ENCODE measurements around the gene RBM38.
A peak's percentile ranks its signal among the peaks of the same experiment; 100 is the strongest.

The RBM38 gene

GRCh38 chr20:57431539-57431835 lies 40.3 kb downstream of the RBM38 start:
- Histone ChIP-seq H3K4me1 (ENCODE audit: control insufficient read depth, insufficient read depth, low read length) (peaks cover 34% of the 10 kb centered on the region), H3K36me3 (ENCODE audit: control insufficient read depth in 2 of 2, insufficient read depth in 2 of 2, low read length in 2 of 2) (no peaks in the 10 kb centered on the region), H3K9ac (ENCODE audit: low read length in 2 of 2) (no peak overlapping the region), H3K9me3 (ENCODE audit: control insufficient read depth in 2 of 2, low read length in 2 of 2) (no peaks in the 10 kb centered on the region), H3K27ac (ENCODE audit: low read length) (no peak overlapping the region), H3K4me3 (ENCODE audit: low read length in 2 of 2) (no peak overlapping the region), H3K27me3 (ENCODE audit: control insufficient read depth in 1 of 2, insufficient read depth in 2 of 2, low read length in 2 of 2) (no peaks in the 10 kb centered on the region)

- Histone ChIP-seq H3K4me3 (ENCODE audit: low read length in 2 of 2) (no peak overlapping the region), H3K27ac (ENCODE audit: low read length) (peak overlapping the region; percentile 18), H3K27me3 (ENCODE audit: control insufficient read depth in 1 of 2, insufficient read depth in 2 of 2, low read length in 2 of 2) (no peaks in the 10 kb centered on the region), H3K9me3 (ENCODE audit: control insufficient read depth in 2 of 2, low read length in 2 of 2) (peaks cover 0 to 5% of the 10 kb centered on the region in 2 donors), H3K4me1 (ENCODE audit: control insufficient read depth, insufficient read depth, low read length) (peaks cover 41% of the 10 kb centered on the region), H3K9ac (ENCODE audit: low read length in 2 of 2) (peak overlapping the region in 1 of 2 donors; percentile 20), H3K36me3 (ENCODE audit: control insufficient read depth in 2 of 2, insufficient read depth in 2 of 2, low read length in 2 of 2) (no peaks in the 10 kb centered on the region)
Observed at GRCh38 chr20:57432480-57432861, 41.3 kb downstream of the RBM38 start.

GRCh38 chr20:57432862-57433491 lies 41.8 kb downstream of the RBM38 start:
- Histone ChIP-seq H3K9ac (ENCODE audit: low read length in 2 of 2) (peak overlapping the region in 1 of 2 donors; percentile 20), H3K27me3 (ENCODE audit: control insufficient read depth in 1 of 2, insufficient read depth in 2 of 2, low read length in 2 of 2) (no peaks in the 10 kb centered on the region), H3K4me1 (ENCODE audit: control insufficient read depth, insufficient read depth, low read length) (peaks cover 46% of the 10 kb centered on the region), H3K4me3 (ENCODE audit: low read length in 2 of 2) (no peak overlapping the region), H3K9me3 (ENCODE audit: control insufficient read depth in 2 of 2, low read length in 2 of 2) (peaks cover 0 to 7% of the 10 kb centered on the region in 2 donors), H3K27ac (ENCODE audit: low read length) (peak overlapping the region; percentile 18), H3K36me3 (ENCODE audit: control insufficient read depth in 2 of 2, insufficient read depth in 2 of 2, low read length in 2 of 2) (no peaks in the 10 kb centered on the region)

GRCh38 chr20:57433657-57434389 lies 42.6 kb downstream of the RBM38 start:
- Histone ChIP-seq H3K27ac (ENCODE audit: low read length) (peak overlapping the region; percentile 24), H3K9ac (ENCODE audit: low read length in 2 of 2) (no peak overlapping the region), H3K4me1 (ENCODE audit: control insufficient read depth, insufficient read depth, low read length) (peaks cover 54% of the 10 kb centered on the region), H3K9me3 (ENCODE audit: control insufficient read depth in 2 of 2, low read length in 2 of 2) (peaks cover 0 to 7% of the 10 kb centered on the region in 2 donors), H3K27me3 (ENCODE audit: control insufficient read depth in 1 of 2, insufficient read depth in 2 of 2, low read length in 2 of 2) (no peaks in the 10 kb centered on the region), H3K4me3 (ENCODE audit: low read length in 2 of 2) (no peak overlapping the region), H3K36me3 (ENCODE audit: control insufficient read depth in 2 of 2, insufficient read depth in 2 of 2, low read length in 2 of 2) (no peaks in the 10 kb centered on the region)

- Histone ChIP-seq H3K36me3 (ENCODE audit: control insufficient read depth in 2 of 2, insufficient read depth in 2 of 2, low read length in 2 of 2) (no peaks in the 10 kb centered on the region), H3K9me3 (ENCODE audit: control insufficient read depth in 2 of 2, low read length in 2 of 2) (peaks cover 0 to 7% of the 10 kb centered on the region in 2 donors), H3K4me1 (ENCODE audit: control insufficient read depth, insufficient read depth, low read length) (peaks cover 56% of the 10 kb centered on the region), H3K27me3 (ENCODE audit: control insufficient read depth in 1 of 2, insufficient read depth in 2 of 2, low read length in 2 of 2) (no peaks in the 10 kb centered on the region), H3K27ac (ENCODE audit: low read length) (peak overlapping the region; percentile 24), H3K9ac (ENCODE audit: low read length in 2 of 2) (no peak overlapping the region), H3K4me3 (ENCODE audit: low read length in 2 of 2) (no peak overlapping the region)
Observed at GRCh38 chr20:57434390-57434700, 43.1 kb downstream of the RBM38 start.

- Histone ChIP-seq H3K4me1 (ENCODE audit: control insufficient read depth, insufficient read depth, low read length) (peaks cover 63% of the 10 kb centered on the region), H3K9ac (ENCODE audit: low read length in 2 of 2) (no peak overlapping the region), H3K27ac (ENCODE audit: low read length) (no peak overlapping the region)
Observed at GRCh38 chr20:57435105-57435497, 43.9 kb downstream of the RBM38 start.

GRCh38 chr20:57435498-57436222 lies 44.5 kb downstream of the RBM38 start:
- Histone ChIP-seq H3K27ac (ENCODE audit: low read length) (peak overlapping the region; percentile 60), H3K9me3 (ENCODE audit: control insufficient read depth in 2 of 2, low read length in 2 of 2) (peaks cover 0 to 7% of the 10 kb centered on the region in 2 donors), H3K9ac (ENCODE audit: low read length in 2 of 2) (no peak overlapping the region), H3K4me3 (ENCODE audit: low read length in 2 of 2) (no peak overlapping the region), H3K27me3 (ENCODE audit: control insufficient read depth in 1 of 2, insufficient read depth in 2 of 2, low read length in 2 of 2) (no peaks in the 10 kb centered on the region), H3K4me1 (ENCODE audit: control insufficient read depth, insufficient read depth, low read length) (peaks cover 69% of the 10 kb centered on the region), H3K36me3 (ENCODE audit: control insufficient read depth in 2 of 2, insufficient read depth in 2 of 2, low read length in 2 of 2) (no peaks in the 10 kb centered on the region)

More at GRCh38 chr20:57435105-57435497, 43.9 kb downstream of the RBM38 start:
- H3K27me3 ChIP-seq (ENCODE audit: control insufficient read depth in 1 of 2, insufficient read depth in 2 of 2, low read length in 2 of 2), result no peaks in the 10 kb centered on the region
- H3K36me3 ChIP-seq (ENCODE audit: control insufficient read depth in 2 of 2, insufficient read depth in 2 of 2, low read length in 2 of 2), result no peaks in the 10 kb centered on the region
- H3K4me3 ChIP-seq (ENCODE audit: low read length in 2 of 2), result no peak overlapping the region
- H3K9me3 ChIP-seq (ENCODE audit: control insufficient read depth in 2 of 2, low read length in 2 of 2), result peaks cover 0 to 7% of the 10 kb centered on the region in 2 donors

- Histone ChIP-seq H3K4me3 (ENCODE audit: low read length in 2 of 2) (no peak overlapping the region), H3K9me3 (ENCODE audit: control insufficient read depth in 2 of 2, low read length in 2 of 2) (peaks cover 0 to 7% of the 10 kb centered on the region in 2 donors), H3K36me3 (ENCODE audit: control insufficient read depth in 2 of 2, insufficient read depth in 2 of 2, low read length in 2 of 2) (no peaks in the 10 kb centered on the region), H3K27ac (ENCODE audit: low read length) (peak overlapping the region; percentile 60), H3K9ac (ENCODE audit: low read length in 2 of 2) (no peak overlapping the region), H3K4me1 (ENCODE audit: control insufficient read depth, insufficient read depth, low read length) (peaks cover 74% of the 10 kb centered on the region), H3K27me3 (ENCODE audit: control insufficient read depth in 1 of 2, insufficient read depth in 2 of 2, low read length in 2 of 2) (no peaks in the 10 kb centered on the region)
Observed at GRCh38 chr20:57436223-57436545, 45.0 kb downstream of the RBM38 start.

GRCh38 chr20:57437267-57437666 lies 46.1 kb downstream of the RBM38 start:
- Histone ChIP-seq H3K4me1 (ENCODE audit: control insufficient read depth, insufficient read depth, low read length) (peaks cover 85% of the 10 kb centered on the region), H3K9me3 (ENCODE audit: control insufficient read depth in 2 of 2, low read length in 2 of 2) (peaks cover 0 to 7% of the 10 kb centered on the region in 2 donors), H3K36me3 (ENCODE audit: control insufficient read depth in 2 of 2, insufficient read depth in 2 of 2, low read length in 2 of 2) (no peaks in the 10 kb centered on the region), H3K27ac (ENCODE audit: low read length) (peak overlapping the region; percentile 86), H3K4me3 (ENCODE audit: low read length in 2 of 2) (no peak overlapping the region), H3K9ac (ENCODE audit: low read length in 2 of 2) (no peak overlapping the region), H3K27me3 (ENCODE audit: control insufficient read depth in 1 of 2, insufficient read depth in 2 of 2, low read length in 2 of 2) (no peaks in the 10 kb centered on the region)

- Histone ChIP-seq H3K9me3 (ENCODE audit: control insufficient read depth in 2 of 2, low read length in 2 of 2) (peaks cover 0 to 7% of the 10 kb centered on the region in 2 donors), H3K27me3 (ENCODE audit: control insufficient read depth in 1 of 2, insufficient read depth in 2 of 2, low read length in 2 of 2) (no peaks in the 10 kb centered on the region), H3K27ac (ENCODE audit: low read length) (peak overlapping the region; percentile 86), H3K36me3 (ENCODE audit: control insufficient read depth in 2 of 2, insufficient read depth in 2 of 2, low read length in 2 of 2) (no peaks in the 10 kb centered on the region), H3K4me3 (ENCODE audit: low read length in 2 of 2) (no peak overlapping the region), H3K4me1 (ENCODE audit: control insufficient read depth, insufficient read depth, low read length) (peaks cover 85% of the 10 kb centered on the region), H3K9ac (ENCODE audit: low read length in 2 of 2) (peak overlapping the region in 1 of 2 donors; percentile 27)
Observed at GRCh38 chr20:57437672-57438330, 46.6 kb downstream of the RBM38 start.

Data from stomach smooth muscle (tissue), 2 donors.